Smooth muscle cell (in vitro differentiated cells): ENCODE data around the gene SPACA5. TPM values are rescaled to one million over a fixed set of nuclear protein-coding genes. Genes with fewer than 3 reads are reported as not detected.
"Not testable (repeated sequence)": the region's sequence is repeated elsewhere in the genome, so short reads cannot be mapped to it uniquely, and the experiment has no call there.

Source experiments
- DNase-seq: peaks from one replicate; lab custom pipeline; 2025; ENCODE audit not compliant: unreplicated experiment; lab: John Stamatoyannopoulos, UW
- H2AFZ ChIP-seq: fragments of 200-600 bp; sonication (generic); 2 replicates; pipeline ENCODE4 v1.6.0; 2016; ENCODE audit warnings: antibody characterized with exemption, low read depth, mild to moderate bottlenecking
- H3F3A ChIP-seq: fragments of 200-600 bp; sonication (generic); 2 replicates; pipeline ENCODE4 v1.6.0; 2017; ENCODE audit warnings: antibody characterized with exemption, low read depth
- H3K27ac ChIP-seq: fragments of 200-600 bp; sonication (generic); 2 replicates; pipeline ENCODE4 v1.5.1; 2016; ENCODE audit warnings: low read depth, mild to moderate bottlenecking
- H3K27me3 ChIP-seq: fragments of 200-600 bp; sonication (generic); 2 replicates; pipeline ENCODE4 v1.6.1; 2016; ENCODE audit warnings: low read depth, mild to moderate bottlenecking
- H3K36me3 ChIP-seq: fragments of 200-600 bp; sonication (generic); 2 replicates; pipeline ENCODE4 v1.5.1; 2016; ENCODE audit warnings: low read depth
- H3K4me1 ChIP-seq: fragments of 200-600 bp; sonication (generic); 2 replicates; pipeline ENCODE4 v1.5.1; 2016; ENCODE audit warnings: low read depth
- H3K4me2 ChIP-seq: fragments of 200-600 bp; sonication (generic); 2 replicates; pipeline ENCODE4 v1.6.0; 2016; ENCODE audit warnings: mild to moderate bottlenecking
- H3K4me3 ChIP-seq: fragments of 200-600 bp; sonication (generic); 2 replicates; pipeline ENCODE4 v1.5.1; 2016; ENCODE audit warnings: mild to moderate bottlenecking
- H3K79me2 ChIP-seq: fragments of 200-600 bp; sonication (generic); 2 replicates; pipeline ENCODE4 v1.6.0; 2016; ENCODE audit warnings: low read depth, mild to moderate bottlenecking
- H3K9ac ChIP-seq: fragments of 200-600 bp; sonication (generic); 2 replicates; pipeline ENCODE4 v1.6.0; 2016; ENCODE audit warnings: low read depth
- H3K9me3 ChIP-seq: fragments of 200-600 bp; sonication (generic); replicated peaks from 2 replicates; pipeline ENCODE4 v1.5.1; 2016; ENCODE audit warnings: low read depth
- H4K20me1 ChIP-seq: fragments of 200-600 bp; sonication (generic); 2 replicates; pipeline ENCODE4 v1.6.0; 2016; ENCODE audit warnings: low read depth
- WGBS: methylation state at CpG from one replicate; pipeline ENCODE4 v1.1.7; 2016; ENCODE audit warnings: low lambda C conversion rate; 5-methylcytosine and 5-hydroxymethylcytosine counted together
- polyA plus RNA-seq: library from polyadenylated mRNA; unstranded; fragments of >200 nt; fragmentation: Nextera tagmentation; extraction: Ambion mirVana; gene quantifications from 2 replicates; pipeline ENCODE4 v1.2.1, GENCODE V29; 2016
- total RNA-seq: library from RNA; depleted of rRNA; stranded (reverse); fragments of >200 nt; gene quantifications from 2 replicates; pipeline ENCODE4 v1.2.3, GENCODE V29; 2014
- TF ChIP-seq, protein P1 (sequence below): fragments of 200-600 bp; sonication (generic); IDR thresholded peaks from 2 replicates; pipeline ENCODE4 v1.5.1; 2017; ENCODE audit warnings: borderline replicate concordance, mild to moderate bottlenecking, antibody characterized with exemption; ENCODE audit not compliant: insufficient read depth, poor library complexity, severe bottlenecking

The SPACA5 gene
- total RNA-seq (not detected in 2 replicates), polyA plus RNA-seq (not detected in 2 replicates)

DNA sequence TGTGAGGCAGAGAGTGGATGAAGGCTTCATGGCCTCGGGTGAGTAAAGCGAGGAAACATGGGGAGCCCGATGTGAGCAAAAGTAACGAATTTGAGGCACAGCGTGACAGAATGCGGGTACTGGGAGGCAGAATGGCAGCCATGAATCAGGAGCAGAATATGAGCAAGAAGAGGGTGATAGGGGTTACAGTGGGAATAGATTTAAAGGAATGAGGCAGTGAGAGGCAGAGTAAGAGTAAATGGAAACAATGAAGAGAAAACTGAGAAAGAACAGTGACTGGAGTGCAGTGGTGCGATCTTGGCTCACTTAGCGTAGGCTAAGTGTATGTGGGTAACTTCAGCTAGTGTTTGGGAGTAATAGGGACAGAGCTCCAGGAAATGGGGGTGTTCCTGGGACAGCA is at the start of gene SPACA5:
Gene SPACA5 (plus strand): TSS at position 301 of the 400 bp plus-strand sequence. CDS start 815 bp downstream, outside the sequence.
- not testable (repeated sequence) for H3K9me3 ChIP-seq, H3K27ac ChIP-seq, H2AFZ ChIP-seq, DNase-seq, H3K4me2 ChIP-seq, H3F3A ChIP-seq, H3K4me1 ChIP-seq, H4K20me1 ChIP-seq, H3K36me3 ChIP-seq, H3K27me3 ChIP-seq, H3K79me2 ChIP-seq, H3K9ac ChIP-seq, H3K4me3 ChIP-seq
- WGBS = no CpG with 5 or more reads among the region's 8 CpGs

GRCh38 chrX:47958206-47958605 is 48.6 kb upstream of the SPACA5 start:
- not testable (repeated sequence) for H3K79me2 ChIP-seq, H3K9ac ChIP-seq, H3K36me3 ChIP-seq, H4K20me1 ChIP-seq, H3F3A ChIP-seq, H2AFZ ChIP-seq, H3K4me3 ChIP-seq, H3K4me2 ChIP-seq, H3K4me1 ChIP-seq, H3K27me3 ChIP-seq, DNase-seq, H3K27ac ChIP-seq, H3K9me3 ChIP-seq
- 65% methylated on average over 4 of the region's 4 CpGs for WGBS

- H3K4me1 ChIP-seq = no peaks in the 10 kb centered on the region
- no peaks in the 10 kb centered on the region for H3K36me3 ChIP-seq
- H3K4me2 ChIP-seq = no peak overlapping the region
- H3F3A ChIP-seq = no peaks in the 10 kb centered on the region
- 45% methylated on average over 4 of the region's 4 CpGs for WGBS
- DNase-seq = no peak
- no peak overlapping the region for H3K4me3 ChIP-seq
- H3K9ac ChIP-seq = no peak overlapping the region
- no peaks in the 10 kb centered on the region for H3K9me3 ChIP-seq
- no peaks in the 10 kb centered on the region for H3K27me3 ChIP-seq
- TF ChIP-seq, protein P1, sequence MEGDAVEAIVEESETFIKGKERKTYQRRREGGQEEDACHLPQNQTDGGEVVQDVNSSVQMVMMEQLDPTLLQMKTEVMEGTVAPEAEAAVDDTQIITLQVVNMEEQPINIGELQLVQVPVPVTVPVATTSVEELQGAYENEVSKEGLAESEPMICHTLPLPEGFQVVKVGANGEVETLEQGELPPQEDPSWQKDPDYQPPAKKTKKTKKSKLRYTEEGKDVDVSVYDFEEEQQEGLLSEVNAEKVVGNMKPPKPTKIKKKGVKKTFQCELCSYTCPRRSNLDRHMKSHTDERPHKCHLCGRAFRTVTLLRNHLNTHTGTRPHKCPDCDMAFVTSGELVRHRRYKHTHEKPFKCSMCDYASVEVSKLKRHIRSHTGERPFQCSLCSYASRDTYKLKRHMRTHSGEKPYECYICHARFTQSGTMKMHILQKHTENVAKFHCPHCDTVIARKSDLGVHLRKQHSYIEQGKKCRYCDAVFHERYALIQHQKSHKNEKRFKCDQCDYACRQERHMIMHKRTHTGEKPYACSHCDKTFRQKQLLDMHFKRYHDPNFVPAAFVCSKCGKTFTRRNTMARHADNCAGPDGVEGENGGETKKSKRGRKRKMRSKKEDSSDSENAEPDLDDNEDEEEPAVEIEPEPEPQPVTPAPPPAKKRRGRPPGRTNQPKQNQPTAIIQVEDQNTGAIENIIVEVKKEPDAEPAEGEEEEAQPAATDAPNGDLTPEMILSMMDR = no peak
- no peaks in the 10 kb centered on the region for H4K20me1 ChIP-seq
- no peak overlapping the region for H3K27ac ChIP-seq
- H3K79me2 ChIP-seq = no peaks in the 10 kb centered on the region
- no peak overlapping the region for H2AFZ ChIP-seq
Measured at GRCh38 chrX:47958761-47959342, 47.9 kb upstream of the SPACA5 start.

GRCh38 chrX:47960406-47960805 is 46.4 kb upstream of the SPACA5 start:
- H3K9ac ChIP-seq = no peak overlapping the region
- no peak for DNase-seq
- H3K36me3 ChIP-seq = no peaks in the 10 kb centered on the region
- H3K27me3 ChIP-seq = no peaks in the 10 kb centered on the region
- H3K27ac ChIP-seq = no peak overlapping the region
- no peaks in the 10 kb centered on the region for H3K4me1 ChIP-seq
- no peak overlapping the region for H2AFZ ChIP-seq
- H3K4me3 ChIP-seq = no peak overlapping the region
- H3K4me2 ChIP-seq = no peak overlapping the region
- TF ChIP-seq, protein P1 = no peak
- no peaks in the 10 kb centered on the region for H3F3A ChIP-seq
- H3K79me2 ChIP-seq = no peaks in the 10 kb centered on the region
- WGBS = 78% methylated on average over 2 of the region's 2 CpGs
- H3K9me3 ChIP-seq = no peaks in the 10 kb centered on the region
- no peaks in the 10 kb centered on the region for H4K20me1 ChIP-seq

GRCh38 chrX:47961830-47962229 is 45.0 kb upstream of the SPACA5 start:
- not testable (repeated sequence) for H3K4me3 ChIP-seq, H3K27me3 ChIP-seq, H3K4me1 ChIP-seq, H3K27ac ChIP-seq, H3K36me3 ChIP-seq, H3K79me2 ChIP-seq, H3K9me3 ChIP-seq, H3K9ac ChIP-seq, H3K4me2 ChIP-seq, H4K20me1 ChIP-seq, H2AFZ ChIP-seq, H3F3A ChIP-seq, DNase-seq
- 87% methylated on average over 6 of the region's 6 CpGs for WGBS

DNA sequence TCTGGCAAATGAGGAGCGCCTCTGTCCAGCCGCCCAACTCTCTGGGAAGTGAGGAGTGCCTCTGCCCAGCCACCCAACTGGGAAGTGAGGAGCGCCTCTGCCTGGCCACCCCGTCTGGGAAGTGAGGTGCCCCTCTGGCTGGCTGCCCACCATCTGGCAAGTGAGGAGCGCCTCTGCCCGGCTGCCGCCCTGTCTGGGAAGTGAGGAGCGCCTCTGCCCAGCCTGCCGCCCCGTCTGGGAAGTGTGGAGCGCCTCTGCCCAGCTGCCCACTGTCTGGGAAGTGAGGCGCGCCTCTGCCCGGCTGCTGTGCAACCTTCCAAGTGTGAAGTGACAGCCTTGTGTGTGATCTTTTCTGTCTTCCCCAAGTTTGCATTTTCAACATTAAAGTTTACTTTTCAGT is 41.3 kb upstream of the SPACA5 start:
- not testable (repeated sequence) for H3K36me3 ChIP-seq, H3K27me3 ChIP-seq, H3K79me2 ChIP-seq, H3K4me2 ChIP-seq, H3K4me3 ChIP-seq, H3K27ac ChIP-seq, H3K9ac ChIP-seq, H3K4me1 ChIP-seq, H3K9me3 ChIP-seq, H2AFZ ChIP-seq, H3F3A ChIP-seq, DNase-seq, H4K20me1 ChIP-seq
- 88% methylated on average over 13 of the region's 14 CpGs for WGBS
